ENCODE results near the gene TTC19.

TTC19 gene

DNA sequence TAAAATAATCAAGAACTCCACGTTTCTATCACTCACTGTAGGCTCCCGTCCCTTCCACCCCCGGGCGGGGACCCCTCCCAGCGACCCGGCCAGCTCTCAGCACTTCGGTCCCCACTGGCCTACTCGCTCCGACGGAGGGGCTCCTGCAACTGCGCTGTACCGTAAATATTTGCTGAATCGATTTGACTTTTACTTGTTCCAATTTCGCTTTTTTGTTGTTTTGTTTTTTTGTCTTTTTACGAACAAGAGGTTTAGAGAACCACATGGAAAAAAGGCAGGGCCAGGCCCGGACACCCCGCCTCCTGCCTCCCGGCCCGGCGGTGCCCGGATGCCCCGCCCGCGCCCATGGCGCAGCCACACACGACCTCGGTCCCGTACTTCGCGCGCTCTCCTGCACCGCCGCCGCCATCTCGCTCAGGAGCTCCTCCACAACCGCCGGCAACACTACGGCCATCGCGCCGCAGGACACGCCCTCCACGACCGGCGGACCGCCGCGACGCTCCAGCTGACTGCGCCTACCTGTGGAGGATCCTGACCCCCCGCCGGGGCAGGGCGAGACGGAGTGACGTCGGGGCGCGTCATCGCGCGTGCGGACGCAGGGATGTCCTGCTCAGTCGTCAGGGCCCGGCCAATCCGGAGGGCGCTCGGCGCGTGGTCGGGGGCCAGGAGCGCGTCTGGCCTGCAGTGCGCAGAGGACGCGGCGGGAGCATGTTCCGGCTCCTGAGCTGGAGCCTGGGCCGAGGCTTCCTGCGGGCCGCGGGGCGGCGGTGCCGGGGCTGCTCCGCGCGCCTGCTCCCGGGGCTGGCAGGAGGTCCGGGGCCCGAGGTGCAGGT, at the start of gene TTC19, which contains the start of gene ZSWIM7:
TSS of gene TTC19 (plus strand) at position 684 of the 833 bp plus-strand sequence. CDS start at position 709, 25 bp downstream.
TSS of gene ZSWIM7 (minus strand) at position 564 of the 833 bp plus-strand sequence. CDS start at position 454, 110 bp downstream.
- DNase-seq (ENCODE audit: low read depth in 2 of 2) = peak; percentile 73 to 81

DNA sequence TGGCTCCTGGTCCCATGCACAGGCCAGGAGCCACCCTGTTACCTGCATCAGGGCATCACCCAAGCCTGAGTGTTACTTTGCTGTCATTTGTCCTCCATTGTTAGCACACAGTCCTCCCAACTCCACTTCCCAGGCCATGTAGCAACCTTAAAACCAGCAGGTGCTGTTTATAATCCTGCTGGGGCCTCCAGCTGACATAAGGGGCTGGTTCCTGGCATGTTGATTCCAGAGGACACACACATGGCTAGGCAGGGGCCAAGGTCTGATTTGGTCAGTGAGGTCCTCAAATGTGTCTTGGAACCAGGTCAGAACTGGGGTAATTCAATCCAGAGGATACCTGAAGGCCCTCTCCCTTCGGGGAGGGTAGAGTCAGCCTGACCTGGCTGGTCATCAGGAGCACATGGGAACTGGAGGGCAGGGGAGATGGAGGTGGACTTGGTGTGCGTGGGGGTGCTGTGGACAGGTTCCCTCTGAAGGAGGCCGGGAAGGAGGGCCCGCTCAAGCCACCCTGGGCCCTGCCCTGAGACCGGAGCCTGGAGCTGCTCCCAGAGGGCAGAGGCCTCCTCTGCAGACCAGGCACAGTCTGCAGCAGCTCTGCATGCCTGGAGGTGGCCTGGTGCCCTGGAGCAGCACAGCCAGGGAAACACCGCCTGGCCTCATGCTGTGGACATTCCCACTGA, 48.1 kb upstream of the TTC19 start:
- DNase-seq (ENCODE audit: low read depth in 2 of 2) = no peak

GRCh38 chr17:15952048-15952532, 47.5 kb upstream of the TTC19 start:
- no peak for DNase-seq (ENCODE audit: low read depth in 2 of 2)

- DNase-seq (ENCODE audit: low read depth in 2 of 2) = no peak
Measured at GRCh38 chr17:15952916-15953790, 46.5 kb upstream of the TTC19 start.

- DNase-seq (ENCODE audit: low read depth in 2 of 2) = peak in 1 of 2 experiments; percentile 45
Measured at GRCh38 chr17:15954222-15954621, 45.4 kb upstream of the TTC19 start.

- DNase-seq (ENCODE audit: low read depth in 2 of 2) = no peak
Measured at GRCh38 chr17:15955793-15956541, 43.7 kb upstream of the TTC19 start.

GRCh38 chr17:15957206-15957605, 42.4 kb upstream of the TTC19 start:
- DNase-seq (ENCODE audit: low read depth in 2 of 2) = no peak

DNA sequence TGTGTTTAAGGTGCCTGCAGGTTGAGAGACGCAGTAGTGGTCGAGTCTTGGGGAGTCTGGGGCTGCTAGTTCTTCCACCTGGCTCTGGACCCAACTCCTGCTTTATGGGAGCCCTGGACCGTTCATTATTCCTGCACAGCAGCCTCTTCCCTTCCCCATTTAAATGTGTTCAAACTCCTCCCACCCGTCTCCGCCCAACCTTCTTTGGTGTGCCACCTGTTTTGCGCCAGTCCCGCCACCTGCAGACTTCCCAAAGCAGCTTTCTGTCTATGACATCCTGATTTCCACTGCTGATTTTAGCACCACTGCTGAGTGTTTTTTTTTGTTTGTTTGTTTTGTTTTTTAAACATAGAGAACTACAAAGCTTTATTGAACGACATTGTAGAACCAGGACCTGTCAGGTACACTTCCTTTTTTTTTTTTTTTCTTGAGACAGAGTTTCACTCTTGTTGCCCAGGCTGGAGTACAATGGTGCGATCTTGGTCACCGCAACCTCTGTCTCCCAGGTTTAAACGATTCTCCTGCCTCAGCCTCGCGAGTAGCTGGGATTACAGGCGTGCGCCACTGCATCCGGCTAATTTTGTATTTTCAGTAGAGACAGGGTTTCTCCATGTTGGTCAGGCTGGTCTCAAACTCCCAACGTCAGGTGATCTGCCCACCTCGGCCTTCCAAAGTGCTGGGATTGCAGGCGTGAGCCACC, 41.9 kb upstream of the TTC19 start:
- DNase-seq (ENCODE audit: low read depth in 2 of 2) = no peak

DNA sequence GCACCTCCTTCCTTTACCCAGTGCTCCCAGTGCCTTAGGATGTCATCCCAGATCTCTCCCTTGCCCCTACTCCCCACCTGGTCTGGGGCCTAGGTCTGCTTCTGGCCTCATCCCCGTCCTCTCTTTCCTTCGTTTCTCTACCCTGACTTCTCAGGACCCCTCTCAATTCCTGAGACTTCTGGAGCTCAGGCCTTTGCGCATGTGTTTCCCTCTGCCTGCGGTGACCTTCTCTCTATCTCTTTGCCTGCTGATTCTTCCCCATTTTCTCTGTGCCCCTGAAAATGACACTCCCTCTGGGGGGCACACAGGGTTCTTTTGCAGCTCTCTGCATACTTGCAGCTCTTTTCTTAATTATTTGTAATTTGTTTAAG, 41.2 kb upstream of the TTC19 start:
- no peak for DNase-seq (ENCODE audit: low read depth in 2 of 2)

DNA sequence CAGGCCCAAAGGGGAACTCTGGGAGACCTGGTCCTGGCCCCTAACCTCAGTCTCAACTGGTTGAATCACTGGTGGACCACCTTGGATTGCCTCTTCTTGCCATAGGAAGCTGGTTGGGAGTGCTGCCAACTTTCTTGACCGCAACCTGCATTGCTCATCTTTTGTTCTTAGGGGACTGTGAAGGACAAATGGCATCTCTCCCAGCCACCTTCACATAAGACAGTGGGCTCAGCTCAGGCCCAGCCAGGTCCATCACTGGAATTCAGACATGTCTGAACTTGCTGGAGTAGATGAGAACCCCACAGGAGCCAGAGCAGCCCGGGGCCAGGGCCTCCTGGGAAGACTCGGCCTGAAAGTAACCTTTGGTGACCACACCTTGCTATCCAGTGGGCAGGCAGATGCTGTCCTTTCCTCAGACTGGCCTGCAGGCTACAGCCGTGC, 35.9 kb upstream of the TTC19 start:
- no peak for DNase-seq (ENCODE audit: low read depth in 2 of 2)

GRCh38 chr17:15965528-15965927, 34.1 kb upstream of the TTC19 start:
- no peak for DNase-seq (ENCODE audit: low read depth in 2 of 2)

- no peak for DNase-seq (ENCODE audit: low read depth in 2 of 2)
Measured at GRCh38 chr17:15966183-15966878, 33.3 kb upstream of the TTC19 start.

GRCh38 chr17:15966879-15967248, 32.8 kb upstream of the TTC19 start:
- no peak for DNase-seq (ENCODE audit: low read depth in 2 of 2)

- no peak for DNase-seq (ENCODE audit: low read depth in 2 of 2)
Measured at GRCh38 chr17:15967706-15968399, 31.8 kb upstream of the TTC19 start.

DNA sequence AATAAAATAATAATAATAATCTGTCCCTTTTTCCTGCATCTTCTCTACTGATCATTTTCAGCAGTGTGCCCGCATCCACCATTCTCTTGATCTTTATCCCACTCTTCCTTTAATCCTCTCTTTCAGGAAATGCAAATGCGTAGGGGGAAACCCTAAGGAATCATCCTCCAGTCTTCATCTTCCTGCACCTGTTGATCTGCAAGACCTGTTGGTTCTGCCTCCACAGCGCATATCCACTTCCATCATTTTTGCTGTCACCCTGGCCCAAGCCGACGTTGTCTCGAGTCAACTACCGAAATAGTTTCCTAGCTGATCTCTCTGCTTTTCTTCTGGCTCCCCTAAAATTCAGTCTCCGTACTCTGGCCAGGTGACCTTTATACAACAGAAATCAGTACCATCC, 30.2 kb upstream of the TTC19 start:
- DNase-seq (ENCODE audit: low read depth in 2 of 2) = no peak

DNA sequence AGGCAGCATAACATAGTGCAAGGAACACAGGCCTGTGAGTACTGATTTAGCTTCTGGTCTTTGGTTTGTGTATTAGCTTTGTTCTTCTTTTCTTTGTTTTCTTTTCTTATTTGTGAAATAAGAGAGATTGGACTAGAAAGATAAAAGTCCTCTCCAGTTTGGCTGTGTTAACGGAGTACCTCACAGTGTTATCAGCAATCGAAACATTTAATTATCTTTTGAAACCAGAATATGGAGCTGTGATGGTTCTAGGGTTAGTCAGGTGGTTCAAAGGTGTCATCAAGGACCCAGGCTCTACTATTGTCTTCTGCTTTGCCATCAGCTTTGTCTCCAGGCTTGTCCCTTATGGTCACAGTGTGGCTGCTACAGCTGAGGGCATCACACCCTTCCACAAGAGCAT, 29.1 kb upstream of the TTC19 start:
- no peak for DNase-seq (ENCODE audit: low read depth in 2 of 2)

- no peak for DNase-seq (ENCODE audit: low read depth in 2 of 2)
Measured at GRCh38 chr17:15971098-15971678, 28.4 kb upstream of the TTC19 start.

DNA sequence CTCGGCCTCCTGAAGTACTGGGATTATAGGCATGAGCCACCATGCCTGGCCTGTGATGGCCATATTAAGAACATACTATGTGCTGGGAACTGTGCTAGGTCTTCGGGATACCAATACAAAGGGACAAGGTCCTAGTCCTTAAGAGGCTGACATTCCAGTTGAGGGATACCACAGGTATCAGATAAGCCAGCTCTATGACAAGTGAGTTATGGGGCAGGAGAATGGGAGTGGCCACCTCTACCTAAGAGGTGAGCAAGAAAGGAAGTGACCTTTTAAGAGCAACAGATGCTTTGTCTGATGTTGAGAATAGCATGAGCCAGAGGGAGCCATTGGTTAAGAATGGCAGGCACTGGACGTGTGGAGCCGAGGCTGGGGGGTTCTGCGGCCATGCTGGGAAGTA, 27.7 kb upstream of the TTC19 start:
- DNase-seq (ENCODE audit: low read depth in 2 of 2) = no peak

DNA sequence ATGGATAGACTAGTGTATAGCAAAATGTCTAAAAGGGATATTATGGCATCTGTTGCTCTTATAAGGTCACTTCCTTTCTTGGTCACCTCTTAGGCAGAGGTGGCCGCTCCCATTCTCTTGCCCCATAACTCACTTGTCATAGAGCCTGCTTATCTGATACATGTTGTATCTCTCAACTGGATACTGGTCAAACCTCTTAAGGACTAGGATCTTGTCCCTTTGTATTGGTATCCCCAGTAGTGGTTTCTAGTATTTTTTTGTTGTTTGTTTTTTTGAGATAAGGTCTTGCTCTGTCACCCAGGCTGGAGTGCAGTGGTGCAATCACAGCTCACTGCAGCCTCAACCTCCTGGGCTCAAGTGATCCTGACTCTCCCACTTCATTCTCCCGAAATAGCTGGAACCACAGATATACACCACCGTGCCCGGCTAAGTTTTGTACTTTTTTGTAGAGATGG, 27.1 kb upstream of the TTC19 start:
- no peak for DNase-seq (ENCODE audit: low read depth in 2 of 2)

Data from fibroblast of skin of left biceps (primary cell).